Nephron (organoid): ENCODE results near the gene CACNA1I.

Experiments
- H3K27ac Mint-ChIP-seq, 3 experiments: 2 replicates each; pipeline ENCODE4 v1.8.0; 2020; ENCODE audit warnings: mixed read lengths in 3 of 3, mild to moderate bottlenecking in 2 of 3, moderate library complexity in 1 of 3
- H3K27me3 Mint-ChIP-seq: 2 replicates; pipeline ENCODE4 v1.8.0; 2021; ENCODE audit warnings: low read depth, mild to moderate bottlenecking, moderate library complexity, mixed read lengths
- H3K36me3 Mint-ChIP-seq: 2 replicates; pipeline ENCODE4 v1.8.0; 2020; ENCODE audit warnings: low read depth, mixed read lengths
- H3K4me1 Mint-ChIP-seq: 2 replicates; pipeline ENCODE4 v1.8.0; 2020; ENCODE audit warnings: mixed read lengths
- H3K4me3 Mint-ChIP-seq, 3 experiments: 2 replicates each; pipeline ENCODE4 v1.8.0; 2020; ENCODE audit warnings: mild to moderate bottlenecking in 3 of 3, mixed read lengths in 3 of 3, moderate library complexity in 2 of 3
- H3K9me3 Mint-ChIP-seq: 2 replicates; pipeline ENCODE4 v1.8.0; 2020; ENCODE audit warnings: mixed read lengths
- CTCF ChIP-seq, 3 experiments: fragments of 200-600 bp; sonication (generic); IDR thresholded peaks; one replicate each; pipeline ENCODE4 v1.5.0; 2021; ENCODE audit warnings: antibody characterized with exemption in 3 of 3; ENCODE audit not compliant: unreplicated experiment in 3 of 3

The CACNA1I gene

GRCh38 chr22:39554151-39554550, 16.4 kb upstream of the CACNA1I start:
- Mint-ChIP-seq H3K27ac (no peak overlapping the region), H3K36me3 (no peaks in the 10 kb centered on the region), H3K4me3 (no peak overlapping the region), H3K4me1 (peaks cover 6% of the 10 kb centered on the region), H3K27me3 (peaks cover 75% of the 10 kb centered on the region), H3K9me3 (no peaks in the 10 kb centered on the region)
- no peak for TF ChIP-seq CTCF (IDR thresholded peaks at IDR 0.05; ENCODE audit: unreplicated experiment in 3 of 3)

DNA sequence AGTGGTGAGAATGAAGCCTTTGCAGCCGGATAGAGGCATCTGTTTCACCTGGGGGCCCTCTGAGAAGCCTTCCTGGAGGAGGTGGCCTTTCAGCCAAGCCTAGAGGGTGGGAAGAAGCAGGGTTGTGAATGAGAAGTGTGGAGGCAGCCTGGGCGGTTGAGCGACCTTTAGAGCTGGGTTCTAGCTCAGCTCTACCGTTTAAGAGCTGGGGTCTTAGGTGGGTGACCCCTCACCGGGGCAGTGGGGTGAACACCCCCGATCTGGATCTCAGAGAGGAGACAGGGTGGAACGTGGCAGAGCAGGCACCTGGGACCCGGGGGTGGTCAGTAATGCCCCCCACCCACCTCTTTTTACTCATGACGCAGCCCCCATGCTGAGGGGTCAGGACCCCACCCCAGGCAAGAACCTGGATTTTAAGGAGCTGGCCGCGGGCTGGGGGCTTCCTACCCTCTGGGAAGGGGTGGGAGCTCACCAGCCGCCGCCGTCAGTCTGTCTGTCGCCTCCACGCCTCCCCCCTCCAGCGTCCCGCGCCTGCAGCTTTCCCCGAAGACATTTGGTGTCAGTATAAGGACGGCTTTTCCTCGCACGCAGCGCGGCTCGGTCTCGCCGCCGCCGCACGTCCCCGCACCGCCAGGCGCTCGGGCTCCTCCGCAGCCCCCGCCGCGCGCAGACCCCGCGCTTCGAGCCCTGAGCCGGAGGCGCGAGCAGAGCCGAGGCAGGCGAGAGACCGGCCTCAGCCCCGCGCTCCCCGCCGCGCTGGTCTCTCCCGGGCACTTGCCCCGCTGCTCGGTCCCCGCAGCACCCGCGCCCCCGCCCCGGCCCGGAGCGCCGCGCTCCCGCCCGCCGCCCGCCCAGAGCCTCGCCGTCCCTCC, 13.3 kb upstream of the CACNA1I start:
- Mint-ChIP-seq H3K9me3 (no peaks in the 10 kb centered on the region), H3K27me3 (peaks cover 65% of the 10 kb centered on the region), H3K36me3 (no peaks in the 10 kb centered on the region), H3K27ac (no peak overlapping the region), H3K4me3 (peak overlapping the region; percentile 71 to 85 (median 73)), H3K4me1 (peaks cover 6% of the 10 kb centered on the region)
- TF ChIP-seq CTCF (IDR thresholded peaks at IDR 0.05; ENCODE audit: unreplicated experiment in 3 of 3): peak in 2 of 3 experiments; percentile 7 to 23

GRCh38 chr22:39558254-39558727, 12.3 kb upstream of the CACNA1I start:
- Mint-ChIP-seq H3K27me3 (peaks cover 63% of the 10 kb centered on the region), H3K9me3 (no peaks in the 10 kb centered on the region), H3K27ac (no peak overlapping the region), H3K36me3 (no peaks in the 10 kb centered on the region), H3K4me3 (peak overlapping the region; percentile 79 to 83 (median 80)), H3K4me1 (peaks cover 6% of the 10 kb centered on the region)
- no peak for TF ChIP-seq CTCF (IDR thresholded peaks at IDR 0.05; ENCODE audit: unreplicated experiment in 3 of 3)

GRCh38 chr22:39558950-39559349, 11.6 kb upstream of the CACNA1I start:
- H3K27me3 Mint-ChIP-seq: peaks cover 62% of the 10 kb centered on the region
- H3K36me3 Mint-ChIP-seq: no peaks in the 10 kb centered on the region
- peak overlapping the region; percentile 55 to 71 (median 66) for H3K4me3 Mint-ChIP-seq
- H3K9me3 Mint-ChIP-seq: no peaks in the 10 kb centered on the region
- TF ChIP-seq CTCF (IDR thresholded peaks at IDR 0.05; ENCODE audit: unreplicated experiment in 3 of 3): no peak
- H3K4me1 Mint-ChIP-seq: peaks cover 5% of the 10 kb centered on the region
- no peak overlapping the region for H3K27ac Mint-ChIP-seq

- Mint-ChIP-seq H3K4me1 (no peaks in the 10 kb centered on the region), H3K27ac (no peak overlapping the region), H3K27me3 (peaks cover 56% of the 10 kb centered on the region), H3K9me3 (no peaks in the 10 kb centered on the region), H3K4me3 (no peak overlapping the region), H3K36me3 (no peaks in the 10 kb centered on the region)
- peak in 1 of 3 experiments; percentile 30 for TF ChIP-seq CTCF (IDR thresholded peaks at IDR 0.05; ENCODE audit: unreplicated experiment in 3 of 3)
Observed at GRCh38 chr22:39559456-39560105, 11.0 kb upstream of the CACNA1I start.
